Measurements from ENCODE around the gene ATP9A. TPM values are rescaled to one million over a fixed set of nuclear protein-coding genes. Genes with fewer than 3 reads are reported as not detected.

Gene ATP9A
- total and polyA plus RNA-seq, 12 donors: 3.4 to 32.1 (median 24.6) TPM

GRCh38 chr20:51597389-51598231 lies 170.6 kb downstream of the ATP9A start:
- DNase-seq (no peak), ATAC-seq (no peak)
- Histone ChIP-seq H3K9me3 (no peaks in the 10 kb centered on the region), H3K27ac (no peak overlapping the region), H3K4me1 (peaks cover 0 to 15% (median 9%) of the 10 kb centered on the region in 9 donors), H3K36me3 (peaks cover 0 to 40% (median 0%) of the 10 kb centered on the region in 9 donors), H3K4me3 (no peak overlapping the region), H3K27me3 (no peaks in the 10 kb centered on the region)
- intact Hi-C loops (cut with DNase I): loop anchor here in 9 of 10 donors (5.0 to 10.0 kb wide), 3 partner anchors 210 to 613 kb away; no protein-coding TSS in a partner anchor
- TF ChIP-seq CTCF (IDR thresholded peaks at IDR 0.05): no peak
- WGBS, 2 donors: 87 to 89% methylated on average over 7 of the region's 7 CpGs

- Histone ChIP-seq H3K27ac (no peak overlapping the region), H3K9me3 (no peaks in the 10 kb centered on the region), H3K36me3 (peaks cover 0 to 36% (median 0%) of the 10 kb centered on the region in 9 donors), H3K4me1 (peaks cover 0 to 15% (median 9%) of the 10 kb centered on the region in 9 donors), H3K4me3 (no peak overlapping the region), H3K27me3 (no peaks in the 10 kb centered on the region)
- intact Hi-C loops (cut with DNase I): loop anchor here in 9 of 10 donors (5.0 to 10.0 kb wide), 3 partner anchors 210 to 612 kb away; no protein-coding TSS in a partner anchor
- WGBS, 2 donors: 93 to 95% methylated on average over 14 of the region's 14 CpGs
- ATAC-seq (no peak), DNase-seq (no peak)
- no peak for TF ChIP-seq CTCF (IDR thresholded peaks at IDR 0.05)
Observed at GRCh38 chr20:51596668-51597388, 171.4 kb downstream of the ATP9A start.

- Histone ChIP-seq H3K27me3 (no peaks in the 10 kb centered on the region), H3K9me3 (no peaks in the 10 kb centered on the region), H3K36me3 (peaks cover 0 to 25% (median 0%) of the 10 kb centered on the region in 9 donors), H3K4me3 (no peak overlapping the region), H3K27ac (no peak overlapping the region), H3K4me1 (peaks cover 0 to 15% (median 9%) of the 10 kb centered on the region in 9 donors)
- DNase-seq: no peak
- intact Hi-C loops (cut with DNase I): loop anchor here (1.0 to 10.0 kb wide), 6 partner anchors 208 to 611 kb away; no protein-coding TSS in a partner anchor
- ATAC-seq: no peak
- 81 to 87% methylated on average over 8 of the region's 8 CpGs for WGBS, 2 donors
- TF ChIP-seq CTCF (IDR thresholded peaks at IDR 0.05): no peak
Observed at GRCh38 chr20:51595744-51596143, 172.4 kb downstream of the ATP9A start.

- ATAC-seq (peak; percentile 93 to 99 (median 98)), DNase-seq (peak; percentile 83 to 90)
- Histone ChIP-seq H3K36me3 (peaks cover 0 to 21% (median 0%) of the 10 kb centered on the region in 9 donors), H3K9me3 (no peaks in the 10 kb centered on the region), H3K4me3 (no peak overlapping the region), H3K27ac (peak overlapping the region in 1 of 10 donors; percentile 20), H3K27me3 (no peaks in the 10 kb centered on the region), H3K4me1 (peaks cover 0 to 15% (median 9%) of the 10 kb centered on the region in 9 donors)
- intact Hi-C loops (cut with DNase I): loop anchor here (1.0 to 10.0 kb wide), 6 partner anchors 208 to 610 kb away; no protein-coding TSS in a partner anchor
- TF ChIP-seq CTCF (IDR thresholded peaks at IDR 0.05): peak; percentile 71 to 93 (median 90)
- 7 to 11% methylated on average over 13 of the region's 13 CpGs for WGBS, 2 donors
Observed at GRCh38 chr20:51595058-51595532, 173.1 kb downstream of the ATP9A start.
